Non-pigmented ciliary epithelial cell (primary cell): ENCODE data around the gene SNX15.

Experiments
- DNase-seq: peaks from one replicate; pipeline ENCODE4 v3.0.0-alpha.2; 2010; ENCODE audit warnings: low read depth

Gene SNX15

GRCh38 chr11:65056999-65057398, 29.8 kb downstream of the SNX15 start:
- DNase-seq = no peak

- no peak for DNase-seq
Observed at GRCh38 chr11:65057526-65057925, 30.3 kb downstream of the SNX15 start.

- no peak for DNase-seq
Observed at GRCh38 chr11:65058012-65058411, 30.8 kb downstream of the SNX15 start.

GRCh38 chr11:65058419-65059054, 31.3 kb downstream of the SNX15 start, which contains the start of gene NAALADL1:
NAALADL1 (minus strand) TSS chr11:65058553; CDS start chr11:65058521, 32 bp downstream.
- no peak for DNase-seq

- DNase-seq = no peak
Observed at GRCh38 chr11:65059523-65059922, 32.3 kb downstream of the SNX15 start.

GRCh38 chr11:65059959-65060824, 33.0 kb downstream of the SNX15 start:
- no peak for DNase-seq

GRCh38 chr11:65060913-65061408, 33.7 kb downstream of the SNX15 start:
- DNase-seq = no peak

- DNase-seq = no peak
Observed at GRCh38 chr11:65063532-65063931, 36.3 kb downstream of the SNX15 start.

GRCh38 chr11:65064847-65065240, 37.6 kb downstream of the SNX15 start:
- no peak for DNase-seq

GRCh38 chr11:65065851-65066250, 38.6 kb downstream of the SNX15 start:
- no peak for DNase-seq

- no peak for DNase-seq
Observed at GRCh38 chr11:65066315-65066714, 39.1 kb downstream of the SNX15 start.

GRCh38 chr11:65066805-65067291, 39.6 kb downstream of the SNX15 start:
- DNase-seq = no peak

GRCh38 chr11:65067446-65067845, 40.2 kb downstream of the SNX15 start:
- DNase-seq = no peak

- DNase-seq = no peak
Observed at GRCh38 chr11:65069217-65069616, 42.0 kb downstream of the SNX15 start.

GRCh38 chr11:65071907-65072630, 44.8 kb downstream of the SNX15 start:
- DNase-seq = no peak

GRCh38 chr11:65072631-65072966, 45.4 kb downstream of the SNX15 start:
- DNase-seq = no peak

GRCh38 chr11:65077451-65077850, 50.2 kb downstream of the SNX15 start:
- DNase-seq = no peak

- DNase-seq = no peak
Observed at GRCh38 chr11:65078151-65078550, 50.9 kb downstream of the SNX15 start.

GRCh38 chr11:65078786-65079342, 51.6 kb downstream of the SNX15 start:
- DNase-seq = no peak

- no peak for DNase-seq
Observed at GRCh38 chr11:65083134-65083833, 56.0 kb downstream of the SNX15 start.

- DNase-seq = peak; percentile 75
Observed at GRCh38 chr11:65083834-65084597, 56.8 kb downstream of the SNX15 start, which contains the start of the genes CDCA5 and ZFPL1. CDCA5 (minus strand) TSS chr11:65084040; CDS start chr11:65083978, 62 bp downstream. ZFPL1 (plus strand) TSS chr11:65084222; CDS start chr11:65084699, 477 bp downstream.
